Stimulated activated CD4-positive, alpha-beta T cell treated with anti-CD3 and anti-CD28 coated beads, Interleukin-1b, Interleukin-23, amount 100 ng/mL, for 4 hours (primary cell): ENCODE results near the gene TLR9.
A peak's percentile ranks its signal among the peaks of the same experiment; 100 is the strongest.
"Not testable (repeated sequence)": the region's sequence is repeated elsewhere in the genome, so short reads cannot be mapped to it uniquely, and the experiment has no call there.

Experiments used
- DNase-seq, 2 donors: peaks; one replicate each; pipeline ENCODE4 v3.0.0-alpha.2; 2020; ENCODE audit warnings: low read depth in 2 of 2

TLR9 gene

GRCh38 chr3:52225452-52226228, at the start of gene TLR9:
TSS of gene TLR9 (minus strand) at chr3:52225645. CDS start at chr3:52225529, 116 bp downstream.
- DNase-seq, result no peak

- not testable (repeated sequence) for DNase-seq
These were observed 49.3 kb upstream of the TLR9 start for GRCh38 chr3:52274781-52275180.

GRCh38 chr3:52272831-52273230, 47.4 kb upstream of the TLR9 start:
- no peak for DNase-seq

GRCh38 chr3:52272172-52272571, 46.7 kb upstream of the TLR9 start:
- not testable (repeated sequence) for DNase-seq

GRCh38 chr3:52270252-52270754, 44.9 kb upstream of the TLR9 start:
- no peak for DNase-seq

- no peak for DNase-seq
These were observed 44.3 kb upstream of the TLR9 start for GRCh38 chr3:52269776-52270175.

- peak in 1 of 2 donors; percentile 34 for DNase-seq
These were observed 42.6 kb upstream of the TLR9 start for GRCh38 chr3:52268036-52268435.

GRCh38 chr3:52265387-52265786, 39.9 kb upstream of the TLR9 start:
- DNase-seq, result no peak

GRCh38 chr3:52262447-52262846, 37.0 kb upstream of the TLR9 start:
- no peak for DNase-seq

- DNase-seq, result no peak
These were observed 34.0 kb upstream of the TLR9 start for GRCh38 chr3:52259448-52259847.

- DNase-seq, result no peak
These were observed 33.6 kb upstream of the TLR9 start for GRCh38 chr3:52259035-52259434.

GRCh38 chr3:52257911-52258310, 32.5 kb upstream of the TLR9 start:
- no peak for DNase-seq

GRCh38 chr3:52256622-52257021, 31.2 kb upstream of the TLR9 start:
- no peak for DNase-seq

GRCh38 chr3:52256159-52256558, 30.7 kb upstream of the TLR9 start:
- DNase-seq, result no peak

- no peak for DNase-seq
These were observed 29.2 kb upstream of the TLR9 start for GRCh38 chr3:52254608-52255007.

- peak; percentile 64 to 75 for DNase-seq
These were observed 28.2 kb upstream of the TLR9 start for GRCh38 chr3:52253314-52254304.

GRCh38 chr3:52250122-52250521, 24.7 kb upstream of the TLR9 start:
- DNase-seq, result no peak

GRCh38 chr3:52249683-52250082, 24.2 kb upstream of the TLR9 start:
- DNase-seq, result no peak

GRCh38 chr3:52248816-52249547, 23.5 kb upstream of the TLR9 start:
- DNase-seq, result no peak

GRCh38 chr3:52248165-52248541, 22.7 kb upstream of the TLR9 start:
- DNase-seq, result no peak

GRCh38 chr3:52247409-52248164, 22.1 kb upstream of the TLR9 start:
- DNase-seq, result no peak
